HG02840 (cell line): ENCODE measurements around the gene BMP8B.
"Not testable (repeated sequence)": the region's sequence is repeated elsewhere in the genome, so short reads cannot be mapped to it uniquely, and the experiment has no call there.

Source experiments
- ATAC-seq: cut with Tn5 transposase; IDR thresholded peaks from one replicate; pipeline ENCODE4 v1.9.1; 2021; ENCODE audit warnings: mild to moderate bottlenecking, moderate library complexity, moderate number of reproducible peaks; ENCODE audit not compliant: unreplicated experiment, low FRiP score

The BMP8B gene, protein sequence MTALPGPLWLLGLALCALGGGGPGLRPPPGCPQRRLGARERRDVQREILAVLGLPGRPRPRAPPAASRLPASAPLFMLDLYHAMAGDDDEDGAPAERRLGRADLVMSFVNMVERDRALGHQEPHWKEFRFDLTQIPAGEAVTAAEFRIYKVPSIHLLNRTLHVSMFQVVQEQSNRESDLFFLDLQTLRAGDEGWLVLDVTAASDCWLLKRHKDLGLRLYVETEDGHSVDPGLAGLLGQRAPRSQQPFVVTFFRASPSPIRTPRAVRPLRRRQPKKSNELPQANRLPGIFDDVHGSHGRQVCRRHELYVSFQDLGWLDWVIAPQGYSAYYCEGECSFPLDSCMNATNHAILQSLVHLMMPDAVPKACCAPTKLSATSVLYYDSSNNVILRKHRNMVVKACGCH

DNA sequence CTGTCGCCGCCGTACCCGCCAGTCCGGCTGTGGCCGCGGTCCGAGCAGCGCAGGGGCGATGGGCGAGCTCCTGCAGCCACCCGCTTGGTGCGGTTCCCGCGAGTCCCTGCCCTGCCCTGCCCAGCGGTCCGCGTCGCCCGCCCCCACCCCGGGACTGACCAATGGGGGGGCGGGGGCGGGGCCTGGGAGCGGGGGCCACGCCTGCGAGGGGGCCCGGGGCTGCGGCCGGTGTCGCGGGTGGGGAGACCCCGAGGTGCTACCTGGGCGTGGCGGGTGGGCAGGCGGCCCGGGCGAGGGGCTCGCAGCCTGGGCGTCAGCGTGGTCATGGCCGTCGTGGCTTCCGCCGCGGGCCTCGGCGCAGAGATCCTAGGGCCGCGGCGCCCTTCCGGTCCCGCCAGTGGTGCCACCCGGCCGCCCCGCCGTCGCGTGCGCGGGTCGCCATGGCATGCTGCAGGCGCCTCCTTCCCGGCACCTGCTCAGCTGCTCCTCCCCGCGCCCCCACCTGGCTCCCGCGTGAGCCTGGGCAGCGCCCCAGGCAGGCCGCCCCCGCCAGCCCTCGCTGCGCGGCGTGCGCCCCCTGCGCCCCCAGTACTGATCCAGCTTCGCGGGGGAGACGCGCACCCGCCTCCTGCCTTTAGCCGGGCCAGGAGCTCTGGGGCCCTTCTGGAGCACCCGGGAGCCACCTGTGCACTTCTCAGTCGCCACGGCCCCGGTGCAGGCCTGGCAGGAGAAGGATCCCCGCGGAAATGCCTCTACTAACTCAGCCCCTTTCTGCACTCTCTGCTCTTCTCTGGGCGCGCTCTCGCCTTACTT, at the start of gene BMP8B:
Gene BMP8B (minus strand): TSS at position 108 of the 813 bp plus-strand sequence. CDS start 380 bp downstream, outside the sequence.
- ATAC-seq = no peak

DNA sequence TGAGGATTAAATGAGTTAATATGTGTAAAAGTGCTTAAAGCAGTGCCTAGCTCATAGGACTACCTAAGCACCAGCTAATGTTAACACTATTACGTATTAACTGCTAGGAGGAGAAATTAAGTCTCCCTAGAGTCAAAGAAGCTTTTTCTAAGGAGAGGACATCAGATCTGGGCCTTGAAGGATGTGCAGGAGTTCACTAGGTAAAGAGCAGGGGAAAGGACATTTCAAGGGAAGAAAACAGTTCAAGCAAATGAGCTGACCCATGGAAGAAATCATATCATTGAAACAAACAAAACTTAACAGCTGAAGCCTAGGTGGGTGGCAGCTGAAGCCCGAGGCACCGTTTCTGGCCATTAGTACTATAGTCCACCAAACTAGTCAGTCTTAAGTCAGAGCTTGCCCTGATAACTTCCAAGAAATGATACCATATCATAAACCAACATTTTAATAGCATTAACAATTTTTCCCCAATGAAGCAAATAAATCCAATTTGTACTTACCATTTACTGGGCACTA, 48.0 kb upstream of the BMP8B start:
- no peak for ATAC-seq

- ATAC-seq = no peak
These were observed 47.4 kb upstream of the BMP8B start for GRCh38 chr1:39835935-39836594.

DNA sequence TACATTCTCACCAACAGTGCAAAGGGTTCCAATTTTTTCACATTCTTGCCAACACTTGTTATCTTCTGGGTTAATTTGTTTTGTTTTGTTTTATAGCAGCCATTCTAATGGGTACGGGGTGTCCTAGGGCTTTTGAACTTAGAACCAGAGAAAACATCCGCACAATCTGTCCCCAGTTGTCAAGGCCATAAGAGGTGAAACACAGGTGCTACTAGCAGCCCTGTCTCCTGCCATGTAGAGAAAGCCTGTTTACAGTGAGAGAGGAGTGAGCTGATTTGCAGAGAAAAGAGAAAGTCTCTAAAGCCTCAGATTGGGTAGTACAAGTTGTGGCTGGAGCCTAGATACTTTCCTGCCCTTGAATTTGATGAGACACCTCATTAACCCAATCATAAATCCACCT, 46.4 kb upstream of the BMP8B start:
- no peak for ATAC-seq

DNA sequence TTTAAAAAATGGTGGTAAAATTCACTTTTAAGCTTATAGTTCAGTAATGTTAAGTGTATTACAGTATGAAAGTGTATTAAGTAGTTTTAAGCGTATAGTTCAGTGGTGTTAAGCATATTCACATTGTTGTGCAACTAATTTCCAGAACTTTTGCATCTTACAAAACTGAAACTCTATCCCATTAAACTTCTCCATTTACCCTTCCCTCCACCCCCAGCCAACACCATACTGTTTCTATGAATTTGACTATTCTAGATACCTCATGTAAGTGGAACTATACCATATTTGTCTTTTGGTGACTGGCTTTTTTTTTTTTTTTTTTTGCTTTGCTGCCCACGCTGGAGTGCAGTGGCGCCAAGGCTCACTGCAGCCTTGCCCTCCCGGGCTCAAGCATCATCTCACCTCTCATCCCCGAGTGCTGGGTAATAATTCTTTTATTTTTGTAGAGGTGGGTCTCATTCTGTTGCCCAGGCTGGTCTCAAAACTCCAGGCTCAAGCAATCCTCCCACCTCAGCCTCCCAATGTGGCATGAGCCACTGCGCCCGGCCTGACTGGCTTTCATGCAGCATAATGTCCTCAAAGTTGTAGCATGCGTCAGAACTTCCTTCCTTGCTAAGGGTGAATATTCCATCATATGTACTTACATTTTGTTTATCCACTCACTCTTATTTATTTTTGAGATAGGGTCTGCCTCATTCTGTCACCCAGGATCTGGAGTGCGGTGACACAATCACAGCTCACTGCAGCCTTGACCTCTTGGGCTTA, 45.1 kb upstream of the BMP8B start:
- ATAC-seq = no peak

GRCh38 chr1:39833121-39833520, 44.5 kb upstream of the BMP8B start:
- ATAC-seq = no peak

GRCh38 chr1:39832294-39832693, 43.6 kb upstream of the BMP8B start:
- no peak for ATAC-seq

DNA sequence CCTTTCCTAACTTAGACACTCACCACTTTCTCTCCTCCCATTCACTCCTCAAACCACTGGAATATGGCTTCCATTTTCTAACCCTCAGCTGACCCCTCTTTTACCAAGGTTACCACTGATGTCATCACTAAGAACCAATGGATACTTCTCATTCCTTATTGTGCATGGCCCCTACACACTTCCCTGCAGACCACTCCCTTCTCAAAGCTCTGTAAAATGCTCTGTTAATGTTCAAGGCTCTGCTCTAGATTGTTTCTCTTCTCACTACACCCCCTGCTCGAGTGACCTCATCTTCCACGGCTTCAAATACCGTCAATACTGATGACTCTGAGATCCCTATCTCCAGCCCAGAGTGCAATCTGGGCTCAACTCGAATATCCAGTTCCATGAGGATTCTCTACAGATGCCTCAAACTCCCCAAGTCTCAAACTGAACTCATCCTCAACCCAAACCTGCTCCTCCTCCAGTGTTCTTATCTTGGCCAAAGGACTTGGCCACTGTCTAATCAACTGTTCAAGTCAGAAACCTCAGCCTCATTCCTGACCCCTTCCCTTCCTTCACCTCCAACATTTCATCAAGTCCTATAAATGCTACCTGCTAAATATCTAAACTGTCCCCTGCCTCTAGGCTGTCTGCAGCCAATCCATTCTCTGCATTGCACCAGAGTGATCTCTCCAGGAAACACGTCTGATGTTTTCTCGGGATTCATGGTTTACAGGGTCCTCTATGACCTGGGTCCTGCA, 41.3 kb upstream of the BMP8B start:
- no peak for ATAC-seq

- no peak for ATAC-seq
These were observed 40.1 kb upstream of the BMP8B start for GRCh38 chr1:39828734-39829133.

- not testable (repeated sequence) for ATAC-seq
These were observed 39.6 kb upstream of the BMP8B start for GRCh38 chr1:39828255-39828654.

- ATAC-seq = no peak
These were observed 38.5 kb upstream of the BMP8B start for GRCh38 chr1:39827201-39827600.

GRCh38 chr1:39826583-39826982, 37.9 kb upstream of the BMP8B start:
- no peak for ATAC-seq

- no peak for ATAC-seq
These were observed 36.8 kb upstream of the BMP8B start for GRCh38 chr1:39825432-39825941.

DNA sequence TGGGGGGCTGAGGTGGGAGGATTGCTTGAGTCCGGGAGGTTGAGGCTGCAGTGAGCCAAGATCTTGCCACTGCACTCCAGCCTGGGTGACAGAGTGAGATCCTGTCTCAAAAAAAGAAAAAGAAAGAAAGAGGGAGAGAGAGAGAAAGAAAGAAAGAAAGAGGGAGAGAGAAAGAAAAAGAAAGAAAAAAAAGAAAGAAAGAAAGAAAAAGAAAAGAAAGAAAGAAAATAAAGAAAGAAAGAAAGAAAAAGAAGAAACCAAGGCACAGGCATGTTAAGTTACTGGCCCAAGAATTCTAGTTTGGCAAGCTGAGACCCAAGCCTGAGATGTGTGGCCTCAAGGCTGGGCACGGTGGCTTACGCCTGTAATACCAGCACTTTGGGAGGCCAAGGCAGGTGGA, 34.8 kb upstream of the BMP8B start:
- not testable (repeated sequence) for ATAC-seq

DNA sequence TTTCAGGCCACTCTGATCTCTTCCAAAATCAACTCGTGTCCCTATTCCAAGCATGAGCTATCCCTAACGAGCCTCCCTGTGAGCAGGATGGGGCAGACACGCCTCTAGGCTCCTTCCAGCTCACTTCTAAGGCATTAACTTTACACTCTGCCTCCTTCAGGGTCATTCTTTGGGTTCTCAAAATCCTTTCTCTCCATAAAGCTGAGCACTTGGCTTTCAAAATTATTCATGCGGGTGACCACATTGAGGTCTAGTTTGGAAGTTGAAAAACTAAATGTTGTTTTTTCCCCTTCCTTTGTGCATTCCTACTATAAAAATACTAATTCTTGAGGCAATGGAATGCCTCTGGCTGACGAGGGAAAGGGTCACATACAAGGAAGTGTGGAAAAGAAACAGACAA, 33.5 kb upstream of the BMP8B start:
- no peak for ATAC-seq

DNA sequence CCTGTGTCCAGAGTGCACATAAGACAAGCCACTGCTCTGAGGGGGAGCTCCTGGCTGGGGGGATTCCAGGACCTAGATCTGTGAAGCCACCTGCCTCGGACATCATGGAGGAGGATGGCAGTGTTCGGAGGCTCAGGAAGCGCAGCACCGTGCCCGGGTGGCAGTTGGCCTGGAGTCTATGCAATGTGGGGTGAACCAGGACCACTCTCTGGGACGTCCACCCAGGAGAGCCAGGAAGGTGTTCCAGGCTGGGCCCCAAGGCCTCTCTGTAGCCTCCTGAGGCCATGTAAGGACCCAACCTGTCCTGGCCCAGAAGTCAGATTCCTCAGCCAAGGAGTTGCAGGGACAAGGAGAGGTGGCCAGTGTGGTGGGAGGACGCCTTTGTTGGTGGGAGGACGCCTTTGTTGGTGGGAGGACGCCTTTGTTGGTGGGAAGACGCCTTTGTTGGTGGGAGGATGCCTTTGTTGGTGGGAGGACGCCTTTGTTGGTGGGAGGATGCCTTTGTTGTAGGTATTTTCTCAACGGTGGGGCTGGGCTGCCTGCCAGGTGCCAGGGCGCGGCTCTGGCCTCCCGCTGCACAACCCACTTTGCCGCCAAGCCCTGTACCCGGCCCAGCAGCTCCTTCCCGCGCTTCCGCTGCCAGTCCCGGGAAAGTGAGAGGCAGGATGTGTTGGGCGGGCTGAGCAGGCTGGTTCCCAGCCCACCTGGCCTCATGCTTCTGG, 30.6 kb upstream of the BMP8B start:
- ATAC-seq = no peak

DNA sequence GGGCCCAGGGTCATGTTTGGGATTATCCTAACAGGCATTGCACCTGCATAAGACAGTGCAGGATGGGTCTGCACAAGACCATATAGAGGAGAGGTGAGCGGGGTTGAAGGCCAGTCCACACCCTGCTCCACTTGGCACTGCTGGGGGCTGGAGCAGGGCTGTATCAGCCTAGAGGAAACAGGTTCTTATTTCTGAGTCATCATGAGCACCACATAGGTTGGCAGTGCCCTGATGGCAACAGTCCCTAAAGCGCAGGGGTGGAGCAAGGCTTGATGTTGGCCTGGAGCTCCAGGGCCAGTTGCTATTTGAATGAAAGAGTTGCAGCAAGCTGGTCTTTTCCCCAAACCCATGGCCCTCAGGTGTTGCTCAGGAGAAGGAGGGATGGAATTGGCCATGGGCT, 29.8 kb upstream of the BMP8B start:
- ATAC-seq = no peak

DNA sequence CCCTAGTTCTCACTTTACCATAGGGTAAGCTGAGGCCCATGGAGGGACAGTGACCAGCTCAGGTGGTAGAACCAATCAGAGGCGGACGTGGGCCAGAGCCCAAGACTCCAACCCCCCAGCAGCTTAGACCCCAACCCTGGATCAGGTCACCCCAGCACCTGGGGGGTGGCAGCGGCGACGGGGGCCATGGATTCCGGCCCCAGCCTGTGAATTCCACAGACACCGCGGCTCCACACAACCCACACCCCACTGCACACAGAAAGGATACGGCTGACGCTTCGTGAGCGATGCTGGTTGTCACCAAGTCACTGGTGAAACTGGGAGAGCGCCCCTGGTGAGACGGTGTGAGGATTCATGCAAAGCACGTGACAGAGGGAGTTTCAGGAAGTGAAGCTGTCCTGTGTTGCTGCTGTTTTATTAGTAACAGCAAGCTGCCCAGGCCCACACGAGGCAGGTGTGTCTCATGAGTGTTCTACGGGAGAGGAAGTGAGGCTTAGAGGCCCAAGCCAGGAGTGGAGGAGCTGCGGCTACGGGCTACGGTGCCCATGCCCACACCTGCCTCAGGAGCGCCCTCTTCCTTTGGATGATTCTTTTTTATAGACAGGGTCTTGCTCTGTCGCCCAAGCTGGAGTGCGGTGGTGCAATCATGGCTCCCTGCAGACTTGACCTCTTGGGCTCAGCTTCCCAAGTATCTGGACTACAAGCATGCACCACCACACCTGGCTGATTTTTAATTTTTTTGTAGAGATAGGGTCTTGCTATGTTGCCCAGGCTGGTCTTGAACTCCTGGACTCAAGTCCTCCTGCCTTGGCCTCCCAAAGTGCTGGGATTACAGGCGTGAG, 28.6 kb upstream of the BMP8B start:
- peak; percentile 85 for ATAC-seq
